GM10266 (cell line): ENCODE data around the gene TLR10.
"Not testable (repeated sequence)": the region's sequence is repeated elsewhere in the genome, so short reads cannot be mapped to it uniquely, and the experiment has no call there.

Source experiments
- DNase-seq: peaks from one replicate; pipeline ENCODE4 v3.0.0; 2012; ENCODE audit errors: extremely low spot score
- CTCF ChIP-seq: IDR thresholded peaks from 2 replicates; pipeline ENCODE4 v1.5.1; 2012; ENCODE audit warnings: mild to moderate bottlenecking, low read depth; ENCODE audit not compliant: control insufficient read depth, insufficient read depth; ENCODE audit errors: missing control alignments

Gene TLR10

GRCh38 chr4:38774181-38774955 is 8.4 kb downstream of the TLR10 start:
- no peak for TF ChIP-seq CTCF
- no peak for DNase-seq

- DNase-seq: not testable (repeated sequence)
Observed at GRCh38 chr4:38770281-38770680, 12.5 kb downstream of the TLR10 start.

- DNase-seq: no peak
- TF ChIP-seq CTCF: no peak
Observed at GRCh38 chr4:38769857-38770256, 12.9 kb downstream of the TLR10 start.

- DNase-seq: no peak
- no peak for TF ChIP-seq CTCF
Observed at GRCh38 chr4:38769441-38769840, 13.3 kb downstream of the TLR10 start.

GRCh38 chr4:38768968-38769394 is 13.8 kb downstream of the TLR10 start:
- no peak for TF ChIP-seq CTCF
- no peak for DNase-seq

GRCh38 chr4:38766940-38767339 is 15.8 kb downstream of the TLR10 start:
- DNase-seq: not testable (repeated sequence)

- no peak for DNase-seq
- TF ChIP-seq CTCF: no peak
Observed at GRCh38 chr4:38765382-38765781, 17.4 kb downstream of the TLR10 start.

- TF ChIP-seq CTCF: no peak
- DNase-seq: no peak
Observed at GRCh38 chr4:38764277-38764676, 18.5 kb downstream of the TLR10 start.

GRCh38 chr4:38762560-38762959 is 20.2 kb downstream of the TLR10 start:
- TF ChIP-seq CTCF: no peak
- no peak for DNase-seq
